DMS153 (cell line): ENCODE measurements around the gene GNG2.

Experiments
- DNase-seq: peaks from one replicate; lab custom pipeline; 2025; lab: John Stamatoyannopoulos, UW

Gene GNG2

DNA sequence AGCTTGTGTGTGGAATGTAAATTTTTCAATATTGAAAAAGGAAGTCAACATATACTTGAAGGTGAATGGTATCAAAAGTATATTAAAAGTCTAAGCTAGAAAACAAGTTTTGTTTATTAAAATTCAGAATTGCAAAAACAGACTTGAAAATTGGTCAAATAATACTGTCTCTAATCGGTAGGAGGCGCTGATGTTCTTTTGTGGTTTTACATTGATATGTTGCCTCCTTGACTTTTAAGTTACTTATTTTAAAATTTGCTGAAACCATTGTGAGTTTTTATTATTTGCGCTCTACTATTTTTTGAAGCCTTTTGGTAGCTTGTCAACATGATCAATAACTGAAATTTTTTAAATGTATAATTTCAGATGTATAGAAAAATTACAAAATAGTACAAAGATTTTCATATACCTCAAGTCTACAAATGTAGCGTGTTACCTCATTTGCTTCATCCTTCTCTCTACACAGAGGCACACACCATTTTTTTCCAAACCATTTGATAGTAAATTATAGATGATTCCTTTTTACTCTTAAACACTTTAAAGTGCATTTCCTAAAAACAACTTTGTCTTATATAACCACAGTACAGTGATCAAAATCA lies 135.8 kb downstream of the GNG2 start:
- no peak for DNase-seq

DNA sequence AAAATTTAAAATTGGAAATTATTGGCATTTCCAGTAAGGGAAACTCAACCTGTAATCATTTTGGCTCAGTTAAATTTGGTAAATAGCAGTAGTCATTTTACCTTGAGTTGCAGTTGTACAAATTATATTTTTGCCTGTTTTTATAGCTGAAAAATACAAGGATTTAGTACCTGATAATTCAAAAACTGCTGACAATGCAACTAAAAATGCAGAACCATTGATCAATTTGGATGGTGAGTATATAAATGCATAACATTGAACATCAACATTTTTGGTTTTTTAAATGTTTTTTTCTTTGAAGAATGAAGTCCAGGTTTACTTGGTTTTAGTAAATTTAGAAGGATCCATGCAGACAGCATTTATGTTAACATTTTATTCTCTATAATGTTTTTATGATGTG lies 137.9 kb downstream of the GNG2 start:
- DNase-seq = no peak

DNA sequence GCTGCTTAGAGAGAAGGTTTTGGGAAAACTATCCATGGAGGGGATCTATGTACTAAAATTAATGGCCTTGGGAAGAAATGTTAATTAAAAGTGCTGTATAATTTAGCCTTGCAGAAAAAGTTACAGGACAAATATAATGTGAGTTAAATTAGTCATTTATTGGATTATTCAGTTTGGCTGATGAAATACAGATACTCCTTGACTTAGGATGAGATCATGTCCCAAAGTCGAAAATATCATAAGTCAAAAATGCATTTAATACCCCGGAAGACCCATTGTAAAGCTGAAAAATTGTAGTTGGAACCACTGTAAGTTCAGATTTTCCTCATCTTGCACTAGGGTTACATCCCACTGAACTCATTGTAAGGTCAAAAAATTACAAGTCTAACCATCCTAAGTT lies 138.7 kb downstream of the GNG2 start:
- DNase-seq = no peak

DNA sequence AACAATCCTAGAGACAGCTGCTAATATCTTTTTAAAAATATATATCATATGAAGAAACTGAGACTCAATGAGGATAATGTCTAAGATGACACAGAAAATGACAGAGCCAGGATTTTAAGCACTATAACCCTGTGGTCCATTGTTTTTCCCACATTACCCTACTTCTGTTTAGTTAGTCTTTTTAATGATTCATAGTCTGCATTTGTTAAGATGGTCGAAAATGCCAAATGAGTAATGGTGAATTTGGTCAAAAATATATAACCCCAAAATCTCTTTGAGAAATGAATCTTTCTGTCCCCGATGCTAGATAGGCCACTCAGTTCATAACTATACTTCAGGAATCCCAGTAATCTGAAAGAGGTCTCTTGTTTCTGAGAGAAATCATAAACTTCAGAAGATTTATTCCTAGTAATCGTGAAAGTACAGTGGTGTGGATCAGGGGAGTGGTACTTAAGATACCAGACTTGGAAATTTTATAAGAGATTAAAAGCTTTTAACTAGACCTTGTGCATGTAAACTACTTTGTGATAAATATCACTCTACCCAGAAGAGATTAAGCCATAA lies 139.7 kb downstream of the GNG2 start:
- no peak for DNase-seq

DNA sequence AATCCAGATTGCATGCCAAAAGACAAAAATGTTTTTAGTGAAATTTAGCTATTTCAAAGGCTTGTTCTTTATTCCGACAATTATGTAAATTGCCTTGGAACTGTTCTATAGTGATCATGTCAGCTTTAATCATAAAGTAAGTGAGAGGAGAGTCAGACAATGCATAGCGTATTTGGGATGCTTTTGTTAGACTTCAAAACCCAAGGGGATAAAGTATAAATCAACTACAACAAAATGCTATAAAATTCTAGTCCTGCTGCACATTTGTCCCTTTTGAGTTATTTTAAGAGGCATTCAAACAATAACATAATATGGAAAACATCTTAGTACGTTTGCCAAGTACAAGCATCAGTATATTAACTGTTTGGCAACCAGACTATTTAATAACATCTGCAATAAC lies 140.3 kb downstream of the GNG2 start:
- no peak for DNase-seq

DNA sequence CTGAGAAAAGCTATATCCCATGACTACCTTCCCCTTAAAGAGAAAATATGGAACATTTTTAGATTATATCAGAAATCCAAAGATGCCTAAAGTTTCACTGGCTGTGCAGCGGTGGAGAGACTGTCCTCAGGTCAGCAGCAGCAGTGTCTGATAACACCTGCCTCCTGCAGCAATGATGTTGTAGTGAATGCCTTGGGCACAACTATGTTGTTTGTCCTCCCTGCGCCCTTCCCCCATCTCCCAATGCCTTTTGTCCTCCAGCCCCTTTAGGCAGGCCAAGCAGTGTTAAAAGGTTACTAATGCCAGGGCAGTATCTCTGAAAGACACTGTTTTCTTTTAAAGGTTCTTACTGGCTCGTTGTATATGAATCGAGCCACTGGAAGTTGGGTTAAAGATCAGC lies 142.1 kb downstream of the GNG2 start:
- DNase-seq = no peak

DNA sequence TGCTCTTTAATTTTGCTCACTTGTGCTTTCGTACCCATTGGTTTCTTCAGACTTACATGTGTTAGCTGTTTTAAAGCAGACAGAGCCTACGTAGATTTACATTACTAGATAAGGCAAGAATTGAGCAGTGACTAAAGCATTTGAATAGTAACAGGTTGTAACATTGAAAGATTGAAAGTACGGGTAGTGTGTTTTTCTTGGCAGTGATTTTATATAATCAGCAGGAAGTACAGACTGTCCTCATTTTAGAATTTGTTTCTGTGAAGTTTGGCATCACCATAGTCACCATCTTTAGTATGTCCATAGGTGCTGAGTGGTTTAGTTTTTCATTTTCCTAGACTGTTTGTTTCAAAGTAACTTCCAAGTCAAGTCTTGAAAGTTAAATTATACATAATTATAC lies 142.9 kb downstream of the GNG2 start:
- no peak for DNase-seq

DNA sequence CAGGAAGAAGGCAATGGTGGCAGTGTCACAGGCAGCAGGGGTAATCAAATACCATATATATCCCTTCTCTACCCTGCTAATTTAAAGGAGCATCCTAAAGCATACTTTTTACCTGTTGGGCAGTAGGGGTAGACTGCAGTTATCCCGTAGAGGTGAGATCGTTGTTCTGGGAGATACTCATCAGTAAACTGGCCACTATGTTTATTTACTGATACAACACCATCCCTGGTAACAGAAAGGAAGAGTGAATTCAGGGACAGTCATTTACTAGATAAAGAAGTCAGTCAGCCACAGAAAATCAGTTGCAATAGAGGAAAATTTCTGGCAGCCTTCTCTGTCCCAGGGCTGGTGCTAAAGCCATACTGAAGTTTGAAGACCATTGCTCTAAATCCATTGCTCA lies 145.2 kb downstream of the GNG2 start:
- no peak for DNase-seq

DNA sequence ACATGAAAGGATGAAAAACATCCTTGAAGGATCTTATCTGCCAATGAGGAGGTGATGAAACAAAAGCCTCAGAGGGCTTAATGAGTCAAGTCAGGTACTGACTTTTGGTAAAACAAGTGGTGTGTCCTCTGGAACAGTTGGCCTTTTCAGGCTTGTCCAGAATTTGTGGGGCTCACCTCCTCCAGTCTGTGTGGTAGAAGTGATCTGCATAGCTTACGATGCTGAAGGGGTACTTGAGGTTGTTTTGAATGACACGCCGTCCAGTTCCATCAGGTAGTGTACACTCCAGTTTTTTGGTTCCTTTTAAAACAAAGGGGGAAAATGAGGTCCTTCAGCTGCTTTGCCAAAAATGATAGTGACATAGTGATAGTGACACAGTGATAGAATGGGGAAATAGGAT lies 145.9 kb downstream of the GNG2 start:
- DNase-seq = no peak

DNA sequence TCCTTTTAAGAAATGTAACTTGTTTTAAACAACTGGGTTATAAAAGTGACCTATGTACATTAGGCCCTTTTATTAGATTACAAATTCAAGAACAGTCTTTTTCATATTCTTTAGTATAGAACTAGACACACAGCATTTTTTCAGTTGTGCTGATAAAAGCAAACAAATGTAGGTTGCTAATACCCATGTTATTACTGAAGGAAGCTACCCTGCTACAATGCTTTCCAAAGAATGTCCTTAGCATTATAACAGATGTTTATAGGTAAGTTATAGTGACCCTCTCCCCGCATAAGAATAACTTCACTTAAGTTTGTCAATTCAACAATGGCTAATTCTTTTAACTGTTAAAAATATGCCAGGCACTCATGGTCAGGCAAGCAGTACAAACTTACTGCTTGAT lies 146.8 kb downstream of the GNG2 start:
- DNase-seq = no peak

DNA sequence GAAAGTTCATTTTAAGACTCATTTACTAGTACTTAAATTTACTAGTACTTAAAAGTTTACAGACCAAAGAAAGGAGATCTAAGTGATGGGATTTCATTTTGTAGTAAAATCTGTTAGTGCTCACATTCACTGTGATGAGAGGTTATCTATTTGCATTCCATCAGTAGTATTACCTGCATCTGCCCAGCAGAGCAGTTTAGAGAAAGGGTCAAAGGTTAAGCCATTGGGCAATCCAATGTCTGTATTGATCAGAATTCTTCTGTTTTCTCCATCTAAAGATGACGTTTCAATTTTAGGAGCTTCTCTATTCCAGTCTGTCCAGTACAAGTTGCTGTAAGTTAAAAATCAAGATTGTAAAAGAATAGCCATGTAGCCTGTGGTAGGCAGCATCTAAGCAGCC lies 147.2 kb downstream of the GNG2 start:
- no peak for DNase-seq

DNA sequence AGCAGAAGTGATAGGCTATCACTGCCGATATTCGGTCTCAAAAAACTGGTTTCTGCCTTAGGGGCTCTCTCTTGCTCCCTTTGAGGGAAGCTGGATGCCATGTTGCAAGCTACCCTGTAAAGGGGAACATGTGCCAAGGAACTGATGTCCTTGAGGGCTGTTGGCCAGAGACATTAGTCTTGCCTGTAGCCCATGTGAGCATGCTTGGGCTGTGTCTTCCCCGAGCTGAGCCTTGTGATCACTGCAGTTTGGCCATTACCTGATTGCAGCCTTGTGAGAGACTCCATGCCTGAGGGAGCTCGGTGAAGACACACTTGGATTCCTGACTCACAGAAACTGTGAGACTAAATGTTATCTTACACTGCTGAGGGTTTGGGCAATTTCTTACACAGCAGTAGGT lies 147.7 kb downstream of the GNG2 start:
- DNase-seq = no peak

DNA sequence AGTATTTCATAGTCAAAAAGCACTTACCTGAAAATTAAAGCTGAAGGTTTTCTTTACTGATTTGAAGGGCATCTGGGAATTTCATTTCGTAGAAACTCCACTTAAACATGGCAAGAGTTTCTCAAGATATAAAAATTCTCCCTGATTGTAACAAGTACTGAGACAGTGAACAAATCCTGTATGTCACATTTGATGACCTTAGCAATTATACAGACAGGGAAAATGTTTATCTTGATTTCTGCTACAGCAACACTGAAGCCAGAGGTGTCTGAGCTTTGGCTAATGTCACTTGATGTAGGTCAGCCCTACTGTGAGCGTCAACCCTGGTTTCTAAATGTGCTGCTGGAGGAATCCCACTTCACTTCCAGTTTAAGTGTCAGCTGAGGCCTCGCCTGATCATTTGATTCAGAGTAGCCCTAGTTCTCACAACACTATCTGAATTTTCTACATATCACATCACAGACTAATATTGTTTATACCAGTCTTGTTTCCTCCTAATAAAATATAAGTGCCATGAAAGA lies 149.8 kb downstream of the GNG2 start:
- DNase-seq = no peak

DNA sequence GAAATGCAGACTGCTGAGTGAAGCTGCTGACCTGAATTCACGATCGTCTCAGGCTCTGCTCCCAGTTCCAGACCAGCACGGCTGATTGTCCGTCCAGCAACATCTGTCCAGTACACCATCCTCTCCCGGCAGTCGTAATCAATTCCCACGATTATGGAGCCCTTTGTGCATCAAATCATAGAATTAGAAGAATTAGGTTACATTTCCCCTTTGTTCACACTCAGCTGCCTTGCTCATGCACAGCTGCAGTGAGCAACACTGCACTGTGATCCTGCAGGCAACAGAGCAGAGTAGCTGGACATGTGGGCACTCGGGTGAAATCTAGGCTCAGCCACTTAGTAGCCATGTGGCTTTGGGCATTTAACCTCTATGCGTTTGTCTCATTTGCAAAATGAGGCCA lies 151.1 kb downstream of the GNG2 start:
- no peak for DNase-seq

DNA sequence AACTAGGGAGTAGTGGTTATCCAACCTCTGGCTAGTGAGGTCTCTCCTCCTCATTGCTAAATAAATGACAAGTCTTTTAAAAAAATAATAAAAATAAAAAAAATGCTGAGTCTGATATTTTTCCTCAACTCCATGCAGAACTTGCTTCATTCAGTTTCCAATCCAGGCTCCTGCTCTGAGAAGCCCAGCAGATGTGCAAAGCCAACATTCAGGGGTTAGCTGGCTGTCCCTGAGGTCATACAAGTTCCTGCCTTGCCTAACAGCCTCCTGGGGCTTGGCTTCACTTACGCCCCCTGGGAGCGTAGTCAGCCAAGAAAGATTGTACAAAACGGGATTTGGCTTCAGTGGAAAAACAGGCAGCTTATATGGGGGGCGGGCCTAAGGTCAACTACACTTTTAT lies 152.2 kb downstream of the GNG2 start:
- DNase-seq = no peak

DNA sequence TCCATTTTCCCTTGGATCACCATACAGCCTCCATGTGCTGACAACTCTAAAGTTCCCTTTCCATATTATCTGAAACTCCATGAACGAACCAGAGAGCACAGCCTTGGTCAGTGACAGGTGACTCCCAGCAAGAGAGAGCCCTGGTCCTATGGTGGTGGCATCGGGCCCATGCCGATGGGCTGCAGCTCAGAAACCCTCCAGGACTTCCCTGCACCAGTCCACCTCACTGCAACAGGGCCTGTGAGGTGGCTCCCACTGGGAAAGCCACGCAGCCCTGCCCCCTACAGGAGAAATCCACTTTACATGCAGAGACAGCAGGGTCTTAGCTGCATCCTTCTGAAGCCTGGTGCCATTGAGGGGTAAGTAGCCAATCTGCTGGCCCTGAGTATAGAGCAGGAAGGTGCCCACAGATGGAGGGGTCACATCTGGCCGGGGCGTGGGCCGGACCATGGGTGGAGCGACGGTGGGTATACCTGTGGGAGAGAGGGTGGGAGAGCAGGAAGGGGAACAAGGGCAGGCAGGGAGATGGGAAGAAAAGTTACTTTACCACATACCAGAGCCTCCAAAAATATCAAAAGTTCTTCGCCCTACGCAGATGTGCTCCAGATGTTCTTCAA lies 153.7 kb downstream of the GNG2 start:
- DNase-seq = no peak

DNA sequence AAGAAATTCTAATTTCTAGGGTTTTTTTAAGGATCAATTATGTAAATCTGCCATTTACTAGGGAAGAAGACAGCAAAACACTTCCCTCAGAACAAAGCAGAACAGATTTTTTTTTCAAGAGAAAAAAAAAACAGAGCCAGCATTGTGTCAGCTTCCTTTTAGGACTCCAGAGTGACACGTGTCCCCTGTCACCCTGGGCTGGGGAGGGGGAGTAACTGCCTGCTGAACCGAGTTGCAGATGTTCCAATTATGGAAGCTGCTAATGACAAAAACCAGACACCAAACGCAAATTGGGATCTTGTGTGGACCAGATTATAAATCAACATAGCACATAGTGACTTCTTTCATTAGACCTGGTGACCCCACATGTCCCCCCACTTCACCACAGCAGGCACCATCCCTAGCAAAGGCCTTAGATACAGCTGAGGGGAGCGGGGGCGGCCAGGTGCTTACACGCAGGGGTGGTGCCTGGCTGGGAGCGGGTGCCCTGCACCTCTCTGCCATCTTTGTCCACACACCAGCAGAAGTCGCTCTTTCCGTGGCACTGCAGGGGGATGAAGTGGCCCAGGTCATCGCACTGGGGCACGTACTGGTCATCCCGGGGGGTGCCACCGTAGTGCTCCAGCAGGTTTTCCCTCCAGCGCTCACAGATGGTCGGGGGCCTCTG lies 154.3 kb downstream of the GNG2 start:
- DNase-seq = no peak

DNA sequence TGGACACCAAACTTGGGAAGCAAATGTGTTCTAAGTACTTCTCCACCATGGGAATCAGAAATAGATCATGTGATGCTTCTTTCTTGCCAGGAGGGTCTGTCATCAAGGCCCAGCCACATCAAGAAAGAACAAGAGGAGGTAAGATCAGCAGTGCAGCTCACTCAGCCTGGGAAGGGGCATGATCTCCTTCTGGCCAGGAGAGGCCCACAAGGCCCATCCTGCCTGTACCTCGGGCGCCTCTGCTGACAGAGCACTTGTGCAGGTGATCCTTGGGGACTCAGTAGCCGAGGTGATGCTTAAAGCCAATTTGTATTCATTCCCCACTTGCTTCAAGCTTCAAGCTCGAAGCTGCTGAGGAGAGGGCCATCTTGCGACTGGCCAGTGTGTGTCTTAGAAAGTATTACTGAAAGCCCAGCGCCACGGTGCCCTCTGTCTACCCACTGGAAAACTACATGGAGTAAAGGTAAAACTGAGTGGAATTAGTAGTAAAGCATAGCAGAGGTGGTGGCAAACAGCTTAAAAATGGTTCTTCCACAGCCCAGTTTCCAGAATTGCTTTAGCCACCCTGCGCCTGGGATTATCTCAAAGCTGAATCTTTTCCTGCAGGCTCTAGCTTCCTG lies 155.1 kb downstream of the GNG2 start:
- no peak for DNase-seq

DNA sequence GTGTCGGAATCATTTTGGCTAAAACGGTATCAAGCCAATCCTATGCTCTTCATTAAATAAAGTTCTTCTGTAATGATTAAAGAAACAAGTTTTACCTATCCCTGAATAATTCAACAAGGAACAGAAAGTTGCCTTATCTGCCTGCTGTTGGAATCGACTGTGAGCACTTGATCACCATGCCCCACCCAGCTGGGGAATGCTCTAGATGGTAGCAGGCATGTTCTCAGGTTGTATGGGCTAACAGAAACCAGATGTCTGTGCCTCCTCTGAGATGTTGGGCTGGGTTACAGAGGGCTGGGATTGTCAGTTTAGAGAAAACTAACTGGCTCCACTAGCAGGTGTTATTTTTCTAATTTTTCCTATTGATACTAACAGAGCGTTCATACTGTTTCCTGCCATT lies 157.8 kb downstream of the GNG2 start:
- DNase-seq = no peak

DNA sequence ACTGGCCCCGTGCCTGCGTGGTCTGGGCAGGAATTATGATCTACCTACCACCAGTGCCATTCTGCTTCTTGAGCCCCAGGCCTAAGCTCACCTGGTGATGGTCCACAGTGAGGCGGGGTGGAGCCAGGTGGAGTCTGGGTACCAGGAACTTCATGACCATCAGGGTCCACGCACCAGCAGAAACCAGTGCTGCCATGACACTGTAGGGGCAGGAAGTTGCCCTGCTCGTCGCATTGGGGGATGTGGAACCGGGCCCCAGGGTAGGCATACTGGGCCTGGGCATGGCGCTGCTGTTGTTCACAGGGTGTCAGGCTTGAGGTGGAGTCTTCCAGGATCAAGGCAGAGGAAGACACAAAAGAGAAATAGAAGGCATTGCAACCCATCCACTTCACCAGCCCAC lies 158.6 kb downstream of the GNG2 start:
- DNase-seq = no peak
